Head of caudate nucleus (tissue), 42 donors: Measurements from ENCODE around the gene GAPDH.
"Not testable (repeated sequence)": the region's sequence is repeated elsewhere in the genome, so short reads cannot be mapped to it uniquely, and the experiment has no call there.

ENCODE experiments used
- DNase-seq, 42 donors: peaks; one replicate each; pipeline versions ENCODE4 v3.0.0 to v3.0.0-alpha.2; 2020 to 2021; ENCODE audit warnings: mixed read lengths in 7 of 42
- intact Hi-C: fragments of 100-400 bp; cut with DNase I; formaldehyde crosslinking; loops from one replicate; pipeline ENCODE4 v1.15.0; 2022

GAPDH gene

DNA sequence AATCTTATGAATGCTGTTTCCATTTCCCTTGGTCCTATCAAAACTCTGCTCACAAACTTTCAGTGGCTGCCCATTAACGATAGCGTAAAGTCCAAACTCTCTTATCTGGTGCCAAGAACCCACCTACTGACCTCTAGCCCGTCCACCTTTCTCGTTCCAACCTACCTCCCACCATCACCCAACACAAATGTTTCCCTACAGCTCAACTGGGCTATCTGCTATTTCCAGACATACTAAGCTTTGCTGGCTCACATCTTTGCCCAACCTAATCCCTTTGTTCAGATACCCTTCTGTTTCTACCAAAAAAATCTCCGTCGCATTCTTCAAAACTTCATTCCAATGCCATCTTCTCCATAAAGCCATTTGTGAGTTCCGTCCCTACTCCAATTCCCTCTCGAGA is 41.3 kb downstream of the GAPDH start:
- DNase-seq: no peak
- intact Hi-C loops: no loop called here

GRCh38 chr12:6582196-6582595 is 47.9 kb downstream of the GAPDH start:
- intact Hi-C loops: no loop called here
- DNase-seq: no peak

GRCh38 chr12:6582959-6583358 is 48.6 kb downstream of the GAPDH start:
- no peak for DNase-seq
- intact Hi-C loops: no loop called here

DNA sequence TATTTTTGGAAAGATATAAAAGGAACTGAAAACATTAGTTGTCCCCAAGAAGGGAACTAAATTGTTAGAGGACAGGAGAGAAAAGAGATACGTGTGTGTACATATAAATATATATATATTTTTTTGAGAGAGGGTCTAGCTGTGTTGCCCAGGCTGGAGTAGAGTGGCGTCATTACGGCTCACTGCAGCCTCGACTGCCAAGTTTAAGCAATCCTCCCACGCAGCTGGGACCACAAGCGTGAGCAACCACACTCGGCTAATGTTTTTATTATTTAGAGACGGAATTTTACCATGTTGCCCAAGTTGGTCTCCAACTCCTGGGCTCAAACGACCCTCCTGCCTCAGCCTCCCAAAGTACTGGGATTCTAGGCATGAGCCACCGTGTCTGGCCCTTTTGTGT is 50.0 kb downstream of the GAPDH start:
- intact Hi-C loops: no loop called here
- DNase-seq: no peak

DNA sequence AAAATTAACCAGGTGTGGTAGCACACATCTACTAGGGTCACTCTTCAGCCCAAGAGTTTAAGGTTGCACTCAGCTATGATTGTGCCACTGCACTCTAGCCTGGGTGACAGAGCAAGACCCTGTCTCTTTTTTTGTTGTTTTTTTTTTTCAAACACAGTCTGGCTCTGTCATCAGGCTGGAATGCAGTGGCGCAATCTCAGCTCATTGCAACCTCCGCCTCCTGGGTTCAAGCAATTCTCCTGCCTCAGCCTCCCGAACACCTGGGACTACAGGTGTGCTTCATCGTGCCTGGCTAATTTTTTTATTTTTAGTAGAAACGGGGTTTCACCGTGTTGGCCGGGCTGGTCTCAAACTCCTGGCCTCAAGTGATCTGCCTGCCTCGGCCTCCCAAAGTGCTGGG is 52.3 kb downstream of the GAPDH start:
- intact Hi-C loops, DNase-seq: not testable (repeated sequence)
